Astrocyte (in vitro differentiated cells and primary cell): ENCODE measurements around the gene CELF5. TPM values are rescaled to one million over a fixed set of nuclear protein-coding genes. Genes with fewer than 3 reads are reported as not detected.

ENCODE experiments used
- DNase-seq: peaks from one replicate; pipeline ENCODE4 v3.0.0-alpha.2; 2010; ENCODE audit warnings: low read depth
- FAIRE-seq: peaks from 2 replicates; lab custom pipeline; 2011; peaks lifted over from hg19 to GRCh38; lab: Jason Lieb, UNC
- H2AFZ ChIP-seq: 2 replicates; pipeline ENCODE4 v1.6.0; 2012; ENCODE audit warnings: low read depth, low read length, inconsistent platforms
- H3K27ac ChIP-seq: 2 replicates; pipeline ENCODE4 v1.5.1; 2011; ENCODE audit warnings: low read depth, low read length, inconsistent platforms
- H3K27me3 ChIP-seq: 2 replicates; pipeline ENCODE4 v1.6.0; 2011; ENCODE audit warnings: low read length, inconsistent platforms; ENCODE audit not compliant: insufficient read depth
- H3K36me3 ChIP-seq: 2 replicates; pipeline ENCODE4 v1.5.1; 2011; ENCODE audit warnings: low read length, inconsistent platforms; ENCODE audit not compliant: insufficient read depth
- H3K4me1 ChIP-seq: 2 replicates; pipeline ENCODE4 v1.5.1; 2011; ENCODE audit warnings: low read length, inconsistent platforms; ENCODE audit not compliant: insufficient read depth
- H3K4me2 ChIP-seq: 2 replicates; pipeline ENCODE4 v1.6.0; 2012; ENCODE audit warnings: low read length, inconsistent platforms
- H3K4me3 ChIP-seq: 2 replicates; pipeline ENCODE4 v1.5.1; 2011; ENCODE audit warnings: low read depth, mild to moderate bottlenecking, low read length, inconsistent platforms; ENCODE audit not compliant: insufficient read depth
- H3K79me2 ChIP-seq: 2 replicates; pipeline ENCODE4 v1.6.0; 2012; ENCODE audit warnings: mild to moderate bottlenecking, low read length, inconsistent platforms; ENCODE audit not compliant: insufficient read depth
- H3K9ac ChIP-seq: 2 replicates; pipeline ENCODE4 v1.6.0; 2012; ENCODE audit warnings: mild to moderate bottlenecking, low read length, inconsistent platforms
- H3K9me3 ChIP-seq: 2 replicates; pipeline ENCODE4 v1.5.1; 2012; ENCODE audit warnings: low read depth, mild to moderate bottlenecking, low read length, inconsistent platforms; ENCODE audit not compliant: insufficient read depth
- H4K20me1 ChIP-seq: 2 replicates; pipeline ENCODE4 v1.6.0; 2012; ENCODE audit warnings: low read length, inconsistent platforms; ENCODE audit not compliant: insufficient read depth
- H3K27ac Mint-ChIP-seq: one replicate; pipeline ENCODE4 v1.8.0; 2021; ENCODE audit warnings: mild to moderate bottlenecking, mixed read lengths; ENCODE audit not compliant: unreplicated experiment
- H3K27me3 Mint-ChIP-seq: one replicate; pipeline ENCODE4 v1.8.0; 2021; ENCODE audit warnings: low read depth, mixed read lengths; ENCODE audit not compliant: unreplicated experiment
- H3K36me3 Mint-ChIP-seq: one replicate; pipeline ENCODE4 v1.8.0; 2021; ENCODE audit warnings: low read depth, mixed read lengths; ENCODE audit not compliant: unreplicated experiment
- H3K4me1 Mint-ChIP-seq: one replicate; pipeline ENCODE4 v1.8.0; 2021; ENCODE audit warnings: low read depth, mixed read lengths; ENCODE audit not compliant: unreplicated experiment
- H3K4me3 Mint-ChIP-seq: one replicate; pipeline ENCODE4 v1.8.0; 2021; ENCODE audit warnings: mild to moderate bottlenecking, moderate library complexity, mixed read lengths; ENCODE audit not compliant: unreplicated experiment
- H3K9me3 Mint-ChIP-seq: one replicate; pipeline ENCODE4 v1.8.0; 2021; ENCODE audit warnings: mild to moderate bottlenecking, mixed read lengths; ENCODE audit not compliant: unreplicated experiment
- EZH2 ChIP-seq: IDR thresholded peaks from 2 replicates; pipeline ENCODE4 v1.6.1; 2012; ENCODE audit warnings: mild to moderate bottlenecking, low read length, inconsistent platforms; ENCODE audit not compliant: insufficient read depth
- total RNA-seq: library from RNA; stranded (reverse); gene quantifications from 2 replicates; pipeline ENCODE4 v1.2.1, GENCODE V29; 2021
- TF ChIP-seq, protein P1 (sequence below): IDR thresholded peaks from 2 replicates; pipeline ENCODE4 v1.5.1; 2011; ENCODE audit warnings: low read depth, mild to moderate bottlenecking, inconsistent platforms, low read length, moderate library complexity; ENCODE audit not compliant: insufficient read depth

Gene CELF5
- total RNA-seq, 1 donor from 2014 or later = 1.2 TPM

DNA sequence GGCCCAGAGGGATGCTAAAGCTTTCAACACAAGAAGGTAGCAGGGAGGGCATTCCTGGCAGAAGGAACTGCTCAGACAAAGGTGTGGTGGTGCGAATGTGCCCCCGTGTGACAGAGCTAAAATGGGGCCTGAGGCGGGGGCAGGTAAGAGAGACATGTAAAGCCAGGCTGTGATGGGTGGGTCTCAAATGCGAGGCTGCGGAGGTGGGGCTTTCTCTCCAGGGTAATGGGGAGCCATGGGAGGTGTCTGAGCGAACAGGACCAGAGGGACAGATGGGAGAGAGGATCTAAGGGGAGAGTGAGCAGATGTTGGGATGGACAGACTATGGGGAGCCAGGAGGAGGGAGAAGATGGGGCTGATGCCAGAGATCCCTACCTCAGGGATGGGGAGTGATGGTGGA is 97.2 kb downstream of the CELF5 start:
- TF ChIP-seq, protein P1, sequence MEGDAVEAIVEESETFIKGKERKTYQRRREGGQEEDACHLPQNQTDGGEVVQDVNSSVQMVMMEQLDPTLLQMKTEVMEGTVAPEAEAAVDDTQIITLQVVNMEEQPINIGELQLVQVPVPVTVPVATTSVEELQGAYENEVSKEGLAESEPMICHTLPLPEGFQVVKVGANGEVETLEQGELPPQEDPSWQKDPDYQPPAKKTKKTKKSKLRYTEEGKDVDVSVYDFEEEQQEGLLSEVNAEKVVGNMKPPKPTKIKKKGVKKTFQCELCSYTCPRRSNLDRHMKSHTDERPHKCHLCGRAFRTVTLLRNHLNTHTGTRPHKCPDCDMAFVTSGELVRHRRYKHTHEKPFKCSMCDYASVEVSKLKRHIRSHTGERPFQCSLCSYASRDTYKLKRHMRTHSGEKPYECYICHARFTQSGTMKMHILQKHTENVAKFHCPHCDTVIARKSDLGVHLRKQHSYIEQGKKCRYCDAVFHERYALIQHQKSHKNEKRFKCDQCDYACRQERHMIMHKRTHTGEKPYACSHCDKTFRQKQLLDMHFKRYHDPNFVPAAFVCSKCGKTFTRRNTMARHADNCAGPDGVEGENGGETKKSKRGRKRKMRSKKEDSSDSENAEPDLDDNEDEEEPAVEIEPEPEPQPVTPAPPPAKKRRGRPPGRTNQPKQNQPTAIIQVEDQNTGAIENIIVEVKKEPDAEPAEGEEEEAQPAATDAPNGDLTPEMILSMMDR = no peak
- no peak for TF ChIP-seq EZH2
- no peak overlapping the region for H3K4me3 ChIP-seq
- no peak overlapping the region for H3K9ac ChIP-seq
- no peaks in the 10 kb centered on the region for H3K36me3 Mint-ChIP-seq
- H3K9me3 ChIP-seq = no peaks in the 10 kb centered on the region
- no peak overlapping the region for H2AFZ ChIP-seq
- no peak overlapping the region for H3K4me2 ChIP-seq
- peaks cover 47% of the 10 kb centered on the region for H3K27me3 Mint-ChIP-seq
- H3K79me2 ChIP-seq = no peaks in the 10 kb centered on the region
- peaks cover 3% of the 10 kb centered on the region for H3K9me3 Mint-ChIP-seq
- no peaks in the 10 kb centered on the region for H3K4me1 Mint-ChIP-seq
- H3K4me3 Mint-ChIP-seq = no peak overlapping the region
- FAIRE-seq = no peak
- no peak overlapping the region for H3K27ac Mint-ChIP-seq
- no peaks in the 10 kb centered on the region for H3K36me3 ChIP-seq
- peaks cover 8% of the 10 kb centered on the region for H3K27me3 ChIP-seq
- H3K27ac ChIP-seq = no peak overlapping the region
- no peaks in the 10 kb centered on the region for H4K20me1 ChIP-seq
- peaks cover 7% of the 10 kb centered on the region for H3K4me1 ChIP-seq
- DNase-seq = no peak

DNA sequence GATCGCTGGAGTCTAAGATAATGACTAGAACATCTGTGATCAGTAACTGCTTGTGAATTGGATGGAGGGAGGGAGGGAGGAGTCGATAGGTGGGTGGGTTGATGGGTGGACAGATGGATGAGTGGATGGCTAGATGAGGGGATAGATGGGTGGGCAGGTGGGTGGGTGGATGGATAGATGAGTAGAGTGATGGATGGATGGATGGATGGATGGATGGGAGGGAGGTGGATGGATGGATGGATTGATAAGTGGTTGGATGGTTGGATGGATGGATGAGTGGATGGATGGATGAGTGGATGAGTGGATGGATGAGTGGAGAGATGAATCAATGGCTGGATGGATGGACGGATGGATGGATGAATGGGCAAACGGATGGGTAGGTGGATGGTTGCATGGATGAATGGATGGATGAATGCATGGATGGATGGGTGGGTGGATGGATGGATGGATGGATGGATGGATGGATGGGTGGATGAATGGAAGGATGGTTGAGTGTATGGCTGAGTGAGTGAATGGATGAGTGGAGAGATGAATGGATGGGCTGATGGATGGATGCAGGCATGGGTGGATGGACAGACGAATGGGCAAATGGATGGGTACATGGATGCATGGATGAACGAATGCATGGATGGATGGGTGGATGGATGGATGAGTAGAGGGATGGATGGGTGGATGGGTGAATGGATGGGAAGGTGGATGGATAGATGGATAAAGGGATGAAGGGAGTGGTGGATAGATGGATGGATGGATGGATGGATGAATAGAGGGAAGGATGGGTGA is 97.9 kb downstream of the CELF5 start:
- no peaks in the 10 kb centered on the region for H3K36me3 Mint-ChIP-seq

More for the DNA sequence above, 97.9 kb downstream of the CELF5 start:
- Histone ChIP-seq H3K79me2 (no peaks in the 10 kb centered on the region), H3K36me3 (no peaks in the 10 kb centered on the region), H3K4me2 (no peak overlapping the region), H3K4me3 (no peak overlapping the region), H3K27ac (no peak overlapping the region), H4K20me1 (no peaks in the 10 kb centered on the region), H3K9me3 (no peaks in the 10 kb centered on the region), H3K4me1 (peaks cover 7% of the 10 kb centered on the region), H3K9ac (no peak overlapping the region), H2AFZ (no peak overlapping the region), H3K27me3 (peaks cover 8% of the 10 kb centered on the region)
- TF ChIP-seq, protein P1 = no peak
- no peak for TF ChIP-seq EZH2
- H3K27ac Mint-ChIP-seq = no peak overlapping the region
- DNase-seq = no peak
- H3K9me3 Mint-ChIP-seq = peaks cover 3% of the 10 kb centered on the region
- H3K4me3 Mint-ChIP-seq = no peak overlapping the region
- peaks cover 46% of the 10 kb centered on the region for H3K27me3 Mint-ChIP-seq
- no peak for FAIRE-seq
- H3K4me1 Mint-ChIP-seq = no peaks in the 10 kb centered on the region
